ENCODE results near the gene FFAR1. TPM values are rescaled to one million over a fixed set of nuclear protein-coding genes. Genes with fewer than 3 reads are reported as not detected.

The FFAR1 gene
- total and polyA plus RNA-seq, 2 experiments from 2014 or later, result not detected

GRCh38 chr19:35317464-35318043, 30.1 kb upstream of the FFAR1 start (continued):
- TF ChIP-seq CTCF (conservative IDR thresholded peaks at IDR 0.05; ENCODE audit: low read depth in 2 of 2), result no peak
- no peak for TF ChIP-seq STAT1 (IDR thresholded peaks at IDR 0.05; ENCODE audit: unreplicated experiment)
- no peak for TF ChIP-seq EZH2phosphoT487 (IDR thresholded peaks at IDR 0.05; ENCODE audit: unreplicated experiment)

GRCh38 chr19:35318679-35319448, 28.8 kb upstream of the FFAR1 start:
- Histone ChIP-seq H3F3A (replicated peaks; ENCODE audit: low read depth) (no peaks in the 10 kb centered on the region), H3K9me2 (ENCODE audit: insufficient read depth) (no peaks in the 10 kb centered on the region), H4K20me1 (replicated peaks; ENCODE audit: insufficient read depth) (no peaks in the 10 kb centered on the region), H3K79me2 (replicated peaks; ENCODE audit: insufficient read depth) (no peaks in the 10 kb centered on the region), H3K4me1 (ENCODE audit: insufficient read depth) (no peaks in the 10 kb centered on the region), H3K27me3 (ENCODE audit: insufficient read depth) (no peaks in the 10 kb centered on the region), H3K27ac (ENCODE audit: low read depth) (no peak overlapping the region), H3K36me3 (ENCODE audit: insufficient read depth) (no peaks in the 10 kb centered on the region), H3K4me2 (no peak overlapping the region), H3K4me3 (no peak overlapping the region), H2AFZ (no peak overlapping the region)
- Mint-ChIP-seq H3K27me3 (ENCODE audit: insufficient read depth, low read depth, poor library complexity) (peaks cover 6% of the 10 kb centered on the region), H3K27ac (no peak overlapping the region), H3K4me1 (peaks cover 2% of the 10 kb centered on the region; the same call in 1 of the 3 replicates), H3K9me3 (peaks cover 9% of the 10 kb centered on the region; the same call in 2 of the 3 replicates), H3K4me3 (no peak overlapping the region), H3K36me3 (ENCODE audit: low read depth) (no peaks in the 10 kb centered on the region)
- TF ChIP-seq JUNB (IDR thresholded peaks at IDR 0.05; ENCODE audit: unreplicated experiment) (no peak), STAT1 (IDR thresholded peaks at IDR 0.05; ENCODE audit: unreplicated experiment) (no peak), ZNF114 (CRISPR knock-in tag; IDR thresholded peaks at IDR 0.05) (no peak), ZNF462 (CRISPR knock-in tag; IDR thresholded peaks at IDR 0.05) (no peak)
- DNase-seq (ENCODE audit: low spot score), result no peak
- no peak for ATAC-seq
